ENCODE data around the gene SNX9. TPM values are rescaled to one million over a fixed set of nuclear protein-coding genes. Genes with fewer than 3 reads are reported as not detected.
A peak's percentile ranks its signal among the peaks of the same experiment; 100 is the strongest.

The SNX9 gene
- total RNA-seq, 1 experiment from 2014 or later = 16.6 TPM

DNA sequence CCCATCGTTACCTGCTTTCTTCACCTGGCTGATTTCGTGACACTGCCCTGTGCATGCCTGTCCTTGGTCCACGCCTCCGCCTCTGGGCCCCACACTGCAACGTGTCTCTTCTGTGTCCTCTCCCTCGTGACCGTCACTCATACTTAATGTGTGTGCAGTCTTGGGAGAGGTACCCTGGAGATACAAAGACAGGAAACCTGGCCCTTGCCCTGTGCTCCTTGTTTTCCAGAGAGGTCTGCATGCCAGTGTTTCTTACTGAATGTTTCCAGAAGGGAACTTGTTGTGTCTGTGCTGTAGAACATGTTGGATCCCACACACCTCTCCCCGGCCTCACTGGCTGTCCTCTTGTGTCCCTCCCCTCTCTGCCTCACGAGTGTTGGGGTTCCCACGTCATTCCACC, 45.8 kb downstream of the SNX9 start:
- Mint-ChIP-seq H3K27me3 (ENCODE audit: unreplicated experiment) (no peaks in the 10 kb centered on the region), H3K36me3 (ENCODE audit: insufficient read depth, unreplicated experiment) (no peaks in the 10 kb centered on the region), H3K9me3 (ENCODE audit: low read depth, unreplicated experiment) (no peaks in the 10 kb centered on the region), H3K27ac (ENCODE audit: unreplicated experiment) (no peak overlapping the region), H3K4me3 (ENCODE audit: low read depth, unreplicated experiment) (no peak overlapping the region), H3K4me1 (ENCODE audit: low read depth, unreplicated experiment) (no peaks in the 10 kb centered on the region)
- intact Hi-C loops (cut with micrococcal nuclease; ENCODE audit: unreplicated experiment) = no loop called here
- BruUV-seq (replicated peaks) = no TSS peak
- CTCF ChIA-PET = no interaction called here
- TF ChIP-seq, protein P1, sequence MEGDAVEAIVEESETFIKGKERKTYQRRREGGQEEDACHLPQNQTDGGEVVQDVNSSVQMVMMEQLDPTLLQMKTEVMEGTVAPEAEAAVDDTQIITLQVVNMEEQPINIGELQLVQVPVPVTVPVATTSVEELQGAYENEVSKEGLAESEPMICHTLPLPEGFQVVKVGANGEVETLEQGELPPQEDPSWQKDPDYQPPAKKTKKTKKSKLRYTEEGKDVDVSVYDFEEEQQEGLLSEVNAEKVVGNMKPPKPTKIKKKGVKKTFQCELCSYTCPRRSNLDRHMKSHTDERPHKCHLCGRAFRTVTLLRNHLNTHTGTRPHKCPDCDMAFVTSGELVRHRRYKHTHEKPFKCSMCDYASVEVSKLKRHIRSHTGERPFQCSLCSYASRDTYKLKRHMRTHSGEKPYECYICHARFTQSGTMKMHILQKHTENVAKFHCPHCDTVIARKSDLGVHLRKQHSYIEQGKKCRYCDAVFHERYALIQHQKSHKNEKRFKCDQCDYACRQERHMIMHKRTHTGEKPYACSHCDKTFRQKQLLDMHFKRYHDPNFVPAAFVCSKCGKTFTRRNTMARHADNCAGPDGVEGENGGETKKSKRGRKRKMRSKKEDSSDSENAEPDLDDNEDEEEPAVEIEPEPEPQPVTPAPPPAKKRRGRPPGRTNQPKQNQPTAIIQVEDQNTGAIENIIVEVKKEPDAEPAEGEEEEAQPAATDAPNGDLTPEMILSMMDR (IDR thresholded peaks at IDR 0.05; ENCODE audit: unreplicated experiment) = no peak
- DNase-seq = no peak

DNA sequence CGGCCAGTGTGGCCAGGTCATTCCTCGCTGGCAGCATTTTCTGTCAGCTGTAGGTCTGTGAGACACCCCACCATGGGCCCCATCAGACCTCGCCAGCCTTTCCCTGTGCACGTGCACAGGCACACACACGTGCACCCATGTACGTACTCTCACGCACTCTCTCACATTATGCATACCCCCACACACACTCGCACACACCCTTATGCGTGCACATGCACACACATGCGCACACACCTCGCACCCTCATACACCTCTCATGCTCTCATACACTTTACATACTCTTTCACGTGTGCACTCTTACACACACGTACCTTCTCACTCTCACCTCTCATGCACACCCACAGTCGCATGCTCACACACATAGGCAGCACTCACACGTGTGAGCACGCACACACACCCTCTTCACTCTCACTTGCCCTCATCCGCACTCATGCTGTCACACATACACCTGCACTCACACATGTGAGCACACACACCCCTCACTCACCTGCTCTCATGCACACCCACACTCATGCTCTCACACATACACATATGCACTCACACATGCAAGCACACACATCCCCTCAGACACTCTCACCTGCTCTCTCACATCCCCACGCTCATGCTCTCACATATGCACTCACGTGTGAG, 46.7 kb downstream of the SNX9 start:
- no TSS peak for BruUV-seq (replicated peaks)
- intact Hi-C loops (cut with micrococcal nuclease; ENCODE audit: unreplicated experiment) = loop anchor here (5.0 kb wide), 1 partner anchor 107 kb away; no protein-coding TSS in a partner anchor
- H3K27ac Mint-ChIP-seq (ENCODE audit: unreplicated experiment) = no peak overlapping the region
- H3K9me3 Mint-ChIP-seq (ENCODE audit: low read depth, unreplicated experiment) = no peaks in the 10 kb centered on the region
- TF ChIP-seq, protein P1 (IDR thresholded peaks at IDR 0.05; ENCODE audit: unreplicated experiment) = no peak
- CTCF ChIA-PET = no interaction called here
- no peaks in the 10 kb centered on the region for H3K27me3 Mint-ChIP-seq (ENCODE audit: unreplicated experiment)
- no peak for DNase-seq
- no peaks in the 10 kb centered on the region for H3K4me1 Mint-ChIP-seq (ENCODE audit: low read depth, unreplicated experiment)
- no peak overlapping the region for H3K4me3 Mint-ChIP-seq (ENCODE audit: low read depth, unreplicated experiment)
- H3K36me3 Mint-ChIP-seq (ENCODE audit: insufficient read depth, unreplicated experiment) = no peaks in the 10 kb centered on the region

DNA sequence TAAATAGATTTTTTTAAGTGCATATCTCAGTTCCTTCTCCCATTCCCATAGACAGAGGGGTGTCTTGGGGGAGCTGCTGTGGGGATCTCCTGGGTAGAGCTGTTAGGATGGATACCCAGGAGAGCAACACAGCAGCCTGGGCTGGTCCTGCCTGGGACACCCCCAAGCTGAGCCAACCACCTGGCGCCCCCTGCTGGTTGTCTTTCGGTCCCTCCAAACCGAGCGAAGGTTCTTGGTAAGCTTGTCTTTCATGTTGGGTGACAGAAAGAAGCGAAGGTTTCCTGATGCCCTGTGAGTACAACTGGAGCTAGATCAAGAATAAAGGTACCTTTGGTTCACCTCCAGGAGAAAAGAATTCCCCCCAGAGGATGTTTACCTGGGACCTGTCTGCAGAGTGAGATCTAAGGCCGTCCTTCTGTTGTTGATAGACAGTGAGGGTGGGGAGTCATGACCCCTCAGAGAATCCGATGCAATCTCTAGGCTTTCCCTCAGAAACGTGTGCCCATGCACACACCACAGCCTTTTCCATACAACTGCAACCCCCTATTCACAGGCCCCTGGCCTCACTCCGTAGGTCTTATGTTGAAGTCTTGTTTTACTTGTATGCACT, 50.8 kb downstream of the SNX9 start:
- TF ChIP-seq, protein P1 (IDR thresholded peaks at IDR 0.05; ENCODE audit: unreplicated experiment) = peak; percentile 73
- H3K36me3 Mint-ChIP-seq (ENCODE audit: insufficient read depth, unreplicated experiment) = no peaks in the 10 kb centered on the region
- H3K27ac Mint-ChIP-seq (ENCODE audit: unreplicated experiment) = no peak overlapping the region
- intact Hi-C loops (cut with micrococcal nuclease; ENCODE audit: unreplicated experiment) = loop anchor here (5.0 kb wide), 1 partner anchor 112 kb away; no protein-coding TSS in a partner anchor
- peak; percentile 85 for DNase-seq
- no peaks in the 10 kb centered on the region for H3K9me3 Mint-ChIP-seq (ENCODE audit: low read depth, unreplicated experiment)
- no peaks in the 10 kb centered on the region for H3K27me3 Mint-ChIP-seq (ENCODE audit: unreplicated experiment)
- no TSS peak for BruUV-seq (replicated peaks)
- CTCF ChIA-PET = interaction anchor here (0.9 to 2.1 kb wide), 7 partner anchors 12 to 198 kb away, joined by 3 to 16 read pairs (median 4); no protein-coding TSS in a partner anchor
- no peaks in the 10 kb centered on the region for H3K4me1 Mint-ChIP-seq (ENCODE audit: low read depth, unreplicated experiment)
- H3K4me3 Mint-ChIP-seq (ENCODE audit: low read depth, unreplicated experiment) = no peak overlapping the region

DNA sequence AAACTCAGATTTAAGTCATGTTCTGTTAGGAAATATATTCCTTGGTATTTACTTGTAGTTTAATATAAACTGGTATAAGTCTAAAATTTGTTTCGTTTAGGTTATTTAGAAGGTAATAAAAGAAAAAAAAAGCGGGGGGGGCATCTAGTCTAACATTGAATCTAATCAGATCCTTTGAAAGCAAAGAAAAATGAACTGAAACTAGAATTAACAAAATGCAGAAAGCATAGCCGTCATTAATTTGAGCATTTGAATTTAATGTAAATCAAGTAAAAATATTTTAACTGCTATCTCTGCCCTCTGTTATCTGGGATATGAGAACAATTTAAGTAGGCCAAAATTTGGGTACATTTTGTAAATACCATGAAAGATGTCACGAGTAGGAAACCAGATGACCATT, 54.1 kb downstream of the SNX9 start:
- no peak overlapping the region for H3K4me3 Mint-ChIP-seq (ENCODE audit: low read depth, unreplicated experiment)
- H3K27ac Mint-ChIP-seq (ENCODE audit: unreplicated experiment) = no peak overlapping the region
- BruUV-seq (replicated peaks) = no TSS peak
- no peaks in the 10 kb centered on the region for H3K4me1 Mint-ChIP-seq (ENCODE audit: low read depth, unreplicated experiment)
- intact Hi-C loops (cut with micrococcal nuclease; ENCODE audit: unreplicated experiment) = no loop called here
- H3K36me3 Mint-ChIP-seq (ENCODE audit: insufficient read depth, unreplicated experiment) = no peaks in the 10 kb centered on the region
- CTCF ChIA-PET = no interaction called here
- no peaks in the 10 kb centered on the region for H3K27me3 Mint-ChIP-seq (ENCODE audit: unreplicated experiment)
- no peak for DNase-seq
- no peaks in the 10 kb centered on the region for H3K9me3 Mint-ChIP-seq (ENCODE audit: low read depth, unreplicated experiment)
- TF ChIP-seq, protein P1 (IDR thresholded peaks at IDR 0.05; ENCODE audit: unreplicated experiment) = no peak
